Neural cell (in vitro differentiated cells): ENCODE data around the gene RAB27A. TPM values are rescaled to one million over a fixed set of nuclear protein-coding genes. Genes with fewer than 3 reads are reported as not detected.
"Not testable (repeated sequence)": the region's sequence is repeated elsewhere in the genome, so short reads cannot be mapped to it uniquely, and the experiment has no call there.

Source experiments
- H2AFZ ChIP-seq: fragments of 200-600, 300-800 bp; sonication (generic), shearing (Covaris generic); 2 replicates; pipeline ENCODE4 v1.6.0; 2014; ENCODE audit warnings: low read depth, mild to moderate bottlenecking, antibody characterized with exemption, low read length, moderate library complexity
- H3F3A ChIP-seq: fragments of 200-600 bp; shearing (Covaris generic); 2 replicates; pipeline ENCODE4 v1.6.1; 2016; ENCODE audit warnings: mild to moderate bottlenecking, moderate library complexity, mixed read lengths, antibody characterized with exemption, low read length; ENCODE audit not compliant: insufficient read depth, poor library complexity, severe bottlenecking
- H3K27ac ChIP-seq: fragments of 200-600, 300-800 bp; sonication (generic), shearing (Covaris generic); 2 replicates; pipeline ENCODE4 v1.5.1; 2014; ENCODE audit warnings: mild to moderate bottlenecking, low read length, moderate library complexity
- H3K27me3 ChIP-seq: fragments of 300-800, 200-600 bp; sonication (generic), shearing (Covaris generic); 2 replicates; pipeline ENCODE4 v1.6.0; 2014; ENCODE audit warnings: mild to moderate bottlenecking, low read depth, low read length, moderate library complexity; ENCODE audit not compliant: insufficient read depth
- H3K36me3 ChIP-seq: fragments of 300-800, 200-600 bp; sonication (generic), shearing (Covaris generic); 2 replicates; pipeline ENCODE4 v1.5.1; 2014; ENCODE audit warnings: mild to moderate bottlenecking, antibody characterized with exemption, low read length, moderate library complexity; ENCODE audit not compliant: insufficient read depth
- H3K4me2 ChIP-seq: fragments of 300-800, 200-600 bp; sonication (generic), shearing (Covaris generic); 2 replicates; pipeline ENCODE4 v1.6.0; 2014; ENCODE audit warnings: mild to moderate bottlenecking, low read length
- H3K4me3 ChIP-seq: fragments of 300-800, 200-600 bp; sonication (generic), shearing (Covaris generic); 2 replicates; pipeline ENCODE4 v1.5.1; 2014; ENCODE audit warnings: mild to moderate bottlenecking, low read length, moderate library complexity
- H3K79me2 ChIP-seq: fragments of 200-600 bp; shearing (Covaris generic); replicated peaks from 2 replicates; pipeline ENCODE4 v1.6.0; 2014; ENCODE audit warnings: mild to moderate bottlenecking, low read length, moderate library complexity; ENCODE audit not compliant: insufficient read depth
- H3K9ac ChIP-seq: fragments of 300-800, 200-600 bp; sonication (generic), shearing (Covaris generic); 2 replicates; pipeline ENCODE4 v1.6.1; 2016; ENCODE audit warnings: mild to moderate bottlenecking, low read length, mixed read lengths
- H3K9me2 ChIP-seq: fragments of 200-600 bp; shearing (Covaris generic); 2 replicates; pipeline ENCODE4 v1.6.1; 2016; ENCODE audit warnings: mild to moderate bottlenecking, low read length, mixed read lengths; ENCODE audit not compliant: insufficient read depth
- H3K9me3 ChIP-seq: fragments of 200-600, 300-800 bp; sonication (generic), shearing (Covaris generic); 2 replicates; pipeline ENCODE4 v1.6.1; 2016; ENCODE audit warnings: mild to moderate bottlenecking, mixed run types, low read length, moderate library complexity, mixed read lengths
- H4K20me1 ChIP-seq: fragments of 200-600 bp; shearing (Covaris generic); 2 replicates; pipeline ENCODE4 v1.6.1; 2016; ENCODE audit warnings: mild to moderate bottlenecking, mixed run types; ENCODE audit not compliant: insufficient read depth
- CTCF ChIP-seq: fragments of 450-650 bp; IDR thresholded peaks from 2 replicates; pipeline ENCODE4 v1.5.1; 2014; ENCODE audit warnings: antibody characterized with exemption, mild to moderate bottlenecking, moderate library complexity; ENCODE audit not compliant: poor library complexity, severe bottlenecking
- EP300 ChIP-seq: fragments of 450-650 bp; conservative IDR thresholded peaks from 2 replicates; pipeline ENCODE4 v1.6.1; 2014; ENCODE audit warnings: antibody characterized with exemption, mild to moderate bottlenecking, moderate library complexity; ENCODE audit not compliant: poor library complexity, severe bottlenecking
- EZH2 ChIP-seq: fragments of 200-600, 300-800 bp; shearing (Covaris generic), sonication (generic); IDR thresholded peaks from 2 replicates; pipeline ENCODE4 v1.6.1; 2014; ENCODE audit warnings: antibody characterized with exemption, low read length, borderline replicate concordance, mild to moderate bottlenecking; ENCODE audit not compliant: insufficient read depth, poor library complexity, severe bottlenecking
- MXI1 ChIP-seq: fragments of 450-650 bp; conservative IDR thresholded peaks from 2 replicates; pipeline ENCODE4 v1.6.1; 2014; ENCODE audit warnings: antibody characterized with exemption, mild to moderate bottlenecking; ENCODE audit not compliant: poor library complexity, severe bottlenecking
- POLR2AphosphoS5 ChIP-seq: IDR thresholded peaks from 2 replicates; pipeline ENCODE4 v1.6.1; 2012
- RAD21 ChIP-seq: fragments of 450-650 bp; conservative IDR thresholded peaks from 2 replicates; pipeline ENCODE4 v1.6.1; 2014; ENCODE audit warnings: antibody characterized with exemption, mild to moderate bottlenecking, moderate library complexity
- REST ChIP-seq: IDR thresholded peaks from 2 replicates; pipeline ENCODE4 v1.6.1; 2012; ENCODE audit warnings: borderline replicate concordance
- SMC3 ChIP-seq: fragments of 450-650 bp; conservative IDR thresholded peaks from 2 replicates; pipeline ENCODE4 v1.6.1; 2014; ENCODE audit warnings: antibody characterized with exemption, mild to moderate bottlenecking, moderate library complexity; ENCODE audit not compliant: poor library complexity
- TAF1 ChIP-seq: IDR thresholded peaks from 2 replicates; pipeline ENCODE4 v1.6.1; 2012; ENCODE audit warnings: low read depth
- polyA plus RNA-seq: library from polyadenylated mRNA; depleted of rRNA; stranded (reverse); fragments of >200 nt; gene quantifications from 2 replicates; pipeline ENCODE4 v1.2.3, GENCODE V29; 2014

Gene RAB27A
- polyA plus RNA-seq, 1 donor from 2014 or later, result 3.7 TPM

DNA sequence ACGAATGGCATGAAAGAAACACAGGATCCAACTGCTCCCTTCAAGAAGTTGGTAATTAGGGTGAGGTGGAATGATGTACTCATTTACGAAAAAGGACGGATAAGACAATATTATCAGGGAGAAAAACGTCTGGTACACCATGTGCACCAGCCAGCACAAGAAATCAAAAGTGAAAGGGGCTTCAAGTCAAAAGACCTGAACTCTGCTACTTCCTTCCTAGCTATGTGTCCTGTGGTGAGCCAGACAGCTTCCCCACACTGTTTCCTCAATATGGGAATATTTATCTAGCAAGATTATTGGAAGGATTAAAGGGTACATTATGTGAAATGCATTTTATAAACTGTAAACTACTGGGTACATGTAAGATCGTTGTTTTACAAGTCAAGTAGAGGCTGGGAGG is 33.9 kb downstream of the RAB27A start:
- no peak for TF ChIP-seq CTCF
- no peak for TF ChIP-seq POLR2AphosphoS5
- no peak for TF ChIP-seq SMC3

DNA sequence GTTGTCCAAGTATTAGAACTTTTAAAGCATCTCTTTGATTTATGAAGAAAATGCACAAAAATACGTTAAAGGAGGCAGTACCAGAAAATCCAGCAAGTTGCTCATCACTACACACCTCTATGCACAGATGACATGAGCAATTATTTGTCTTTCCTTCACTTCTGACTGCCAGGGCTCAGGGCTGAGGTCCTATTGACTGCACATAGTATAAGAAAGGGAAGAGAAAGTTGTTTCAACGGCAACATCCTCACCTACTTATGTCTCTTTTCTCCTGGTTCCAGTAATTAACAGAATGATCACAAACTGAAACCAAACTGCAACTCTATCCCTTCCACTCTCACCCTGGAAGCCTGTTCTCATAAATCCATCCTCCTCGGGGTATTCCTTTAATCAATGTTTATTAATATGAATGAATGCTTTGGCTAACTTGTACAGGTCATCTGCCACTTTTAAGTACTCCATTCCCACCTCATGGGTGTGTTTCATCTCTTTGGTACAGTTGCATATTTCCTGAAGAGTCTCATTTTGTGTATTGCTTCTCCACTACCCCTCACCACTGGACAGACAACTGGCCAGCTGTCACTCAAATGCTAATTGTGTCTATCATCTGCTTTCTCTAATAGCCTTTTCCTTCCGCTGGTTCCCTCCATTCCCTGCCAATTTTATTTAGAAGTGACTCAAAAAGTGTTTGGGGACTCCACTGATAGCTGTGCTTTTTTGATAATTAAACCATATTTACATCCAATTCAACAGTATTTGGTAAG is 34.5 kb downstream of the RAB27A start:
- H3K4me2 ChIP-seq, result no peak overlapping the region
- H2AFZ ChIP-seq, result no peak overlapping the region
- H4K20me1 ChIP-seq, result no peaks in the 10 kb centered on the region
- TF ChIP-seq EZH2 (no peak), MXI1 (no peak), RAD21 (no peak), TAF1 (no peak)
- no peak overlapping the region for H3K27ac ChIP-seq
- no peak overlapping the region for H3K4me3 ChIP-seq
- H3K9me2 ChIP-seq, result no peaks in the 10 kb centered on the region
- no peaks in the 10 kb centered on the region for H3F3A ChIP-seq
- H3K79me2 ChIP-seq, result no peaks in the 10 kb centered on the region
- H3K9me3 ChIP-seq, result no peaks in the 10 kb centered on the region
- H3K9ac ChIP-seq, result no peak overlapping the region
- H3K36me3 ChIP-seq, result no peaks in the 10 kb centered on the region
- no peaks in the 10 kb centered on the region for H3K27me3 ChIP-seq

More for the DNA sequence above, 33.9 kb downstream of the RAB27A start:
- Histone ChIP-seq H3K27ac (no peak overlapping the region), H3K9me2 (no peaks in the 10 kb centered on the region), H3K79me2 (no peaks in the 10 kb centered on the region), H2AFZ (no peak overlapping the region), H3K4me3 (no peak overlapping the region), H3K36me3 (no peaks in the 10 kb centered on the region), H3K9me3 (no peaks in the 10 kb centered on the region), H4K20me1 (no peaks in the 10 kb centered on the region), H3K27me3 (no peaks in the 10 kb centered on the region), H3F3A (no peaks in the 10 kb centered on the region), H3K4me2 (no peak overlapping the region), H3K9ac (no peak overlapping the region)

DNA sequence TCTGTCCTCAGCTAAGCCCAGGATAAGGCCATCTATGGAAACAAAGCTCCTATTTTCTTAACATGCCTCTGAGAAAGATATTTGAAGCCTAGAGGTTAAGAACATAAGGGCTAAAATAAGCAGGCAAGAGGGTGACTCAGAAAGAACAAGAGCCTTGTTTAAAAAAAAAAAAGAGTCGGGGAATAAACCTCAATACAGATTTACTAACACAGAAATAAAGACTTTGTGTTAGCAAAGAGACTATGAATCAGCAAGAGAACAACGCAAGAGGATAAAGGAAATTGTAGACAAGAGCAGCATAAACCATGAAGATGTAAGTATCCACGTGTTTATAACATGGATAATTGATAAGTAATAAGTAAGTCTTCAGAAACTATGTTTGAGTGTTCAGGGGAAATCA is 36.0 kb downstream of the RAB27A start:
- H3K4me3 ChIP-seq, result no peak overlapping the region
- no peaks in the 10 kb centered on the region for H4K20me1 ChIP-seq
- no peak for TF ChIP-seq EZH2
- TF ChIP-seq TAF1, result no peak
- TF ChIP-seq SMC3, result no peak
- TF ChIP-seq POLR2AphosphoS5, result no peak
- no peak for TF ChIP-seq EP300
- no peak for TF ChIP-seq CTCF
- no peak for TF ChIP-seq RAD21
- TF ChIP-seq MXI1, result no peak
- no peak for TF ChIP-seq REST
- no peak overlapping the region for H3K27ac ChIP-seq
- no peaks in the 10 kb centered on the region for H3K79me2 ChIP-seq
- no peaks in the 10 kb centered on the region for H3K9me2 ChIP-seq
- H3K4me2 ChIP-seq, result no peak overlapping the region
- H3K36me3 ChIP-seq, result no peaks in the 10 kb centered on the region
- no peaks in the 10 kb centered on the region for H3K9me3 ChIP-seq
- H3F3A ChIP-seq, result no peaks in the 10 kb centered on the region
- no peaks in the 10 kb centered on the region for H3K27me3 ChIP-seq
- no peak overlapping the region for H3K9ac ChIP-seq
- H2AFZ ChIP-seq, result no peak overlapping the region

- H3K9ac ChIP-seq, H3K4me2 ChIP-seq, H3K27me3 ChIP-seq, H4K20me1 ChIP-seq, H3K4me3 ChIP-seq, H3K36me3 ChIP-seq, H3F3A ChIP-seq, H3K79me2 ChIP-seq, H3K27ac ChIP-seq, H3K9me3 ChIP-seq, H2AFZ ChIP-seq, H3K9me2 ChIP-seq: not testable (repeated sequence)
Measured at GRCh38 chr15:55252201-55252600, 37.4 kb downstream of the RAB27A start.
